GM21723 (cell line): ENCODE data around the gene S100A16.
"Not testable (repeated sequence)": the region's sequence is repeated elsewhere in the genome, so short reads cannot be mapped to it uniquely, and the experiment has no call there.

Experiments
- ATAC-seq: cut with Tn5 transposase; IDR thresholded peaks from one replicate; pipeline ENCODE4 v1.9.1; 2021; ENCODE audit warnings: mild to moderate bottlenecking, moderate library complexity; ENCODE audit not compliant: unreplicated experiment

Gene S100A16

GRCh38 chr1:153566414-153567371 lies 46.2 kb downstream of the S100A16 start:
- no peak for ATAC-seq

GRCh38 chr1:153565529-153566374 lies 47.2 kb downstream of the S100A16 start, which contains the start of gene S100A2:
Gene S100A2 (minus strand): TSS chr1:153565844. CDS start chr1:153563877, 1,967 bp downstream.
- ATAC-seq, result no peak

DNA sequence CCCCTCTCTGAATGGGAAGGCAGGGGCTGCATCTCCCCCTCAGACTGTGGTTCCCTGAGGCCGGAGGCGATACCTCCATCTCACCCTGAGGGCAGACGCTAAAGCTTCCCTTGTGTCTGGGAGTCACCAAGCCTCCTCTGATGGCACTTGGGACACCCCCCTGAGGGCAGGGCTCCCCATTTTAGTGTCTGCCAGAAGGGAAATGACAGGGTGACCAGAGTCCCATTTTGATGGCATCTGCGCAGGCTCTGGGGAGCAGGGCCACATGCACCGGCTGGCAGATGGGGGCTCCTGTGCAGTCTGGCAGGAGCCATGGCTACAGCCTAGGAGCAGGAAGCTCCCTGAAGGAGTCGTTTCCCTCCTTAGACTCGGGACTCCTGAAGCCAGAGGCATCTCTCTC lies 48.9 kb downstream of the S100A16 start:
- ATAC-seq, result no peak

DNA sequence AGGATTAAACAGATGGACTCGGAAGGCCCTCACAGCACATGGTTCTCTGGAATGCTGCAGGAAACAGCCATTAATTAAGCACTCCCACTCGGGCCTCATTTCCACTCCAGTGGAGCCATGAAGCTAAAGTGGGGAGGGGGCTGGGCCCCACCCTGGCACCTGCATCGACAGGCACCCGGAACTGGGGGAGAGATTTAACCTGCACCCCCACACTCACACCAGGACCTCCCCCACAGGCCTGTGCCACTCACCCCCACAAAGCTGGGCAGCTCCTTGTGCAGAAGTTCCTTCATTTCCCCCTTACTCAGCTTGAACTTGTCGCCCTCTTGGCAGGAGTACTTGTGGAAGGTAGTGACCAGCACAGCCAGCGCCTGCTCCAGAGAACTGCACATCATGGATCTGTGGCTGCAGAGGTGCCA lies 49.4 kb downstream of the S100A16 start:
- ATAC-seq, result no peak

- ATAC-seq, result not testable (repeated sequence)
Measured at GRCh38 chr1:153562021-153562420, 50.9 kb downstream of the S100A16 start.

GRCh38 chr1:153561466-153561985 lies 51.4 kb downstream of the S100A16 start:
- ATAC-seq, result no peak

GRCh38 chr1:153560771-153561465 lies 52.0 kb downstream of the S100A16 start:
- no peak for ATAC-seq

DNA sequence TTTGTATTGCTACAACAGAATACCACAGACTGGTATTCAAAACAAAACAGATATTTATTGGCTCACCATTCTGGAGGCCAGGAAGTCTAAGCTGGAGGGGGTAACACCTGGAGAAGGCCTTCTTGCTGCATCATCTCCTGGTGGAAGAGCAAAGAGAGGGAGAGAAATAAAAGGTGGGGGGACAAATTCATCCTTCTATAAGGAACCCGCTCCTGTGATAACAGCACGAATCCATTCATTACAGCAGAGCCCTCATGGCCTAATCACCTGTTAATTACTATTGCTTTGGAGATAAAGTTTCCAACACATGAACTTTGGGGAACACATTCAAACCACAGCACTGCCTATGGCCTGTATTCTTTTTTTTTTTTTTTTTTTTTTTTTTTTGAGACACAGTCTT lies 52.7 kb downstream of the S100A16 start:
- ATAC-seq, result no peak

GRCh38 chr1:153557877-153558276 lies 55.1 kb downstream of the S100A16 start:
- no peak for ATAC-seq
